GM10266 (cell line): ENCODE measurements around the gene UNC13B.
"Not testable (repeated sequence)": the region's sequence is repeated elsewhere in the genome, so short reads cannot be mapped to it uniquely, and the experiment has no call there.

Experiments
- DNase-seq: peaks from one replicate; pipeline ENCODE4 v3.0.0; 2012; ENCODE audit errors: extremely low spot score
- CTCF ChIP-seq: IDR thresholded peaks from 2 replicates; pipeline ENCODE4 v1.5.1; 2012; ENCODE audit warnings: mild to moderate bottlenecking, low read depth; ENCODE audit not compliant: control insufficient read depth, insufficient read depth; ENCODE audit errors: missing control alignments

The UNC13B gene

GRCh38 chr9:35152926-35153325 is 8.9 kb upstream of the UNC13B start:
- DNase-seq, result no peak

GRCh38 chr9:35156781-35157180 is 5.0 kb upstream of the UNC13B start:
- TF ChIP-seq CTCF, result no peak
- no peak for DNase-seq

More at GRCh38 chr9:35152926-35153325, 8.9 kb upstream of the UNC13B start:
- TF ChIP-seq CTCF, result no peak

GRCh38 chr9:35157836-35158235 is 4.0 kb upstream of the UNC13B start:
- not testable (repeated sequence) for DNase-seq

GRCh38 chr9:35158501-35159280 is 3.1 kb upstream of the UNC13B start:
- no peak for TF ChIP-seq CTCF
- DNase-seq, result no peak

- TF ChIP-seq CTCF, result no peak
- no peak for DNase-seq
Observed at GRCh38 chr9:35162605-35163315, 951 bp downstream of the UNC13B start.

- TF ChIP-seq CTCF, result no peak
- no peak for DNase-seq
Observed at GRCh38 chr9:35163413-35163812, 1.6 kb downstream of the UNC13B start.

- no peak for TF ChIP-seq CTCF
- no peak for DNase-seq
Observed at GRCh38 chr9:35164711-35165110, 2.9 kb downstream of the UNC13B start.

GRCh38 chr9:35167429-35167828 is 5.6 kb downstream of the UNC13B start:
- DNase-seq, result not testable (repeated sequence)
